LNCAP (cell line): Measurements from ENCODE around the gene DOCK9.

Experiments
- TF ChIP-seq, protein P1 (sequence below): fragments of 450-650 bp; IDR thresholded peaks from 2 replicates; pipeline ENCODE4 v1.5.1; 2017; ENCODE audit warnings: mild to moderate bottlenecking

The DOCK9 gene

DNA sequence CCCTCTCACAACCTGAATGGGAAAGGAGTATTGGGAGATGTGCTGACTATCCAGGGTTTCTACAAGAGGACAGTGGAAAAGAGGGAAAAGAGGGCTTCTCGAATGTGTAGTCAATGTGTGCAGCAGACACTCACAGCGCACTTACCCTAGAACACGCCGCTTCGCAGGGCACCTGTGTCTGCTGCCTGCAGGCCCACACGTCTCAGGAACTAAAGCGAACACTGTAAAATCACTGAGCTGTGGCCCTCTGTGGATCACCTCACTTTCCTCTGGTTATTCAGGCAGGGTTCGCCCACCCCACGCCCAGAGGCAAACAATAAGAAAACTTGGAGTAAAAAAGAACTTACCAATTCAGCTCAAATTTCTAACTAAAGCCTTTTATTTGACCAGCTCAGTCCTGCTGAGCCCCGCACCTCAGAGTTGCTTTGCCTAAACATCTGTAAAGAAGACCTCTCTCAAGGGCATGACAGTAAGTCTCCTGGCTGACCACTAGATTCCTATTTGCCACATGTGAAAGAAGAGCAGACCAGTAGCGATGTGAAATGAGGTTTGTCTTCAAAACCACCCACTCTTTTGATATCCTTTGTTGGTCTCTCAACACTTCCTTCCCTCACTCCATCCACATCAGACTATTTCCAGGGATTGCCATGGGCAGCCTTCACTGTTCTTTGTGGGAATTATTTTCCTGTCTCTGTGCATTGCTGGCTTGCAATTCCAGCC lies 19.3 kb upstream of the DOCK9 start:
- TF ChIP-seq, protein P1, sequence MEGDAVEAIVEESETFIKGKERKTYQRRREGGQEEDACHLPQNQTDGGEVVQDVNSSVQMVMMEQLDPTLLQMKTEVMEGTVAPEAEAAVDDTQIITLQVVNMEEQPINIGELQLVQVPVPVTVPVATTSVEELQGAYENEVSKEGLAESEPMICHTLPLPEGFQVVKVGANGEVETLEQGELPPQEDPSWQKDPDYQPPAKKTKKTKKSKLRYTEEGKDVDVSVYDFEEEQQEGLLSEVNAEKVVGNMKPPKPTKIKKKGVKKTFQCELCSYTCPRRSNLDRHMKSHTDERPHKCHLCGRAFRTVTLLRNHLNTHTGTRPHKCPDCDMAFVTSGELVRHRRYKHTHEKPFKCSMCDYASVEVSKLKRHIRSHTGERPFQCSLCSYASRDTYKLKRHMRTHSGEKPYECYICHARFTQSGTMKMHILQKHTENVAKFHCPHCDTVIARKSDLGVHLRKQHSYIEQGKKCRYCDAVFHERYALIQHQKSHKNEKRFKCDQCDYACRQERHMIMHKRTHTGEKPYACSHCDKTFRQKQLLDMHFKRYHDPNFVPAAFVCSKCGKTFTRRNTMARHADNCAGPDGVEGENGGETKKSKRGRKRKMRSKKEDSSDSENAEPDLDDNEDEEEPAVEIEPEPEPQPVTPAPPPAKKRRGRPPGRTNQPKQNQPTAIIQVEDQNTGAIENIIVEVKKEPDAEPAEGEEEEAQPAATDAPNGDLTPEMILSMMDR = no peak

DNA sequence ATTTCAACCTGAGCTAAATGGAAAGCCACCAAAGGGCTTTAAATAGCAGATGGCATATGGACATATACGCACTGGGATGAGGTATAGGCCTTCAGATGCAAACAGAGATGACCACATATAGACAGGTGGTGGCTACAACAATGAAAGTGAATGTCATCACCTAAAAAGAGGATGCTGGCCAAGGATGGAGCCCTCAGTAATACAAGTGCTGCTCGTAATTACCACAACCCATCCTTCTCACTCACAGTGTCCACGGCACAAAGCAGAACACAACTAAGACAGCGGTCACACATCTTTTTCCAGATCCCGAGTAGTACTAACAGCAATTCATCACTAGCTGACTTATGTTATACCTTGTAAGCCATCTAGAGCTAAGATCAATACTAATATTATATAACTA lies 18.2 kb upstream of the DOCK9 start:
- TF ChIP-seq, protein P1 = no peak

DNA sequence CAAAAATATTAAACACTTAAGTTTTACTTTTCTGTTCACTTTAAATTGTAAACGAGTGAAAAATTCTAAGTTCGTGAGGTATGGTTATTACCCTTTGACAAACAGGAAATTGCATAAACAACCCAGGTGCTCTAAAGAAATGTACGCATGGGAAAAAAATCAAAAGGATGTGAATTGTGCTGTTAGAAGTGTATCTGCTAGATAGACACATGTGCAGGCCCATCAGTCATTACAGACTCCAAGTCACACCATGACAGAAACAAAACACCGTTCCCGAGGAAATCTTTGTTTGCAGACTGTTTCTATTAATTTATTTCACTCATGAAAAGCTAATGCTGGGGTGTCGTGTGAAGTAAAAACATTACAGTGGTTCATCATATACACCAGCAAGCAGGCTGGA lies 17.0 kb upstream of the DOCK9 start:
- TF ChIP-seq, protein P1 = no peak

DNA sequence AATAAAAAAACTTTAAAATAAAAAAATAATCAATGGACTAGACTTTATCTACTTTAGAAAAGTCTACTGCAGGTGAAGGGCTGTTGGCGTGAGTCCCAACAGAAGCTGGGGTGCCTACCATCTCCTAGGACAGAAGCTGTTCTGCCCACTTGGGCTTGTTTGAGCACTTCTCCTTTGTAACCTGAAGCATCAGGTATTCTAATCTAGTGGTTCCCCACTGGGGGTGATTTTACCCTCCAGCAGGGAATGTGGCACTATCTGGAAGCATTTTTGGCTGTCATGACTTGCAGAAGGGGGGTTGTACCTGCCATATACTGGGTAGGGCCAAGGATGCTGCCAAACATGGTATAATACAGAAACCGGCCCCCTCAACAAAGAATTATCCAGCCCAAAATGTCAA lies 16.2 kb upstream of the DOCK9 start:
- TF ChIP-seq, protein P1 = no peak

DNA sequence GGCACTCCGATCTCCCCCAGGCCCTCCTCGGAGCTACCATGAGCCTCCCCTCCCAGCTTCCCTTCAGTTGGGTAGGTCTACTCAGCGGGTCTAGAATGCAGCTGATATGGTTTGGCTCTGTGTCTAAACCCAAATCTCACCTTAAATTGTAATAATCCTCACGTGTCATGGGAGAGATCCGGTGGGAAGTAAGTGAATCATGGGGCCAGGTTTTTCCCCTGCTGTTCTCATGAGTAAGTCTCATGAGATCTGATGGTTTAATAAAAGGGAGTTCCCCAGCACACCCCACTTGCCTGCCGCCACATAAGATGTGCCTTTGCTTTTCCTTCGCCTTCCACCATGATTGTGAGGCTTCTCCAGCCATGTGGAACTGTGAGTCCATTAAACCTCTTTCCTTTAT lies 14.5 kb upstream of the DOCK9 start:
- TF ChIP-seq, protein P1 = no peak

DNA sequence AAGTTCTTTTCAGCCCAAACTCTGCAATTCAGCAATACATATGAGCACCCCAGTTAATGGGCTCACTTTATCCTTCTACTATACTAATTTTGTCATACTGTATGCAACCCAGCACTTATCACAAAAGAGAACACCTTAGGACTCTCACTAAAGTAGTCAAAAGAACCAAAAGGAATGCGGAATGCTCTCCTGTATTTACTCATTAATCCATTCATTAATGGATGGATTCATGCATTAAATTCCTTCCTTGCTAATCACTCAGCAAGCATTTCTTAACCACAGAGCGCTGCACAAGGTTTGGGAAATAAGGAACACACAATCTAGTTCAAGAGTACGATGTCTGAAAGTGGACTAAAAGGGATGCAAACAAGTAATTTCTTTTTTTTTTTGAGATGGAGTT lies 12.8 kb upstream of the DOCK9 start:
- TF ChIP-seq, protein P1 = no peak

DNA sequence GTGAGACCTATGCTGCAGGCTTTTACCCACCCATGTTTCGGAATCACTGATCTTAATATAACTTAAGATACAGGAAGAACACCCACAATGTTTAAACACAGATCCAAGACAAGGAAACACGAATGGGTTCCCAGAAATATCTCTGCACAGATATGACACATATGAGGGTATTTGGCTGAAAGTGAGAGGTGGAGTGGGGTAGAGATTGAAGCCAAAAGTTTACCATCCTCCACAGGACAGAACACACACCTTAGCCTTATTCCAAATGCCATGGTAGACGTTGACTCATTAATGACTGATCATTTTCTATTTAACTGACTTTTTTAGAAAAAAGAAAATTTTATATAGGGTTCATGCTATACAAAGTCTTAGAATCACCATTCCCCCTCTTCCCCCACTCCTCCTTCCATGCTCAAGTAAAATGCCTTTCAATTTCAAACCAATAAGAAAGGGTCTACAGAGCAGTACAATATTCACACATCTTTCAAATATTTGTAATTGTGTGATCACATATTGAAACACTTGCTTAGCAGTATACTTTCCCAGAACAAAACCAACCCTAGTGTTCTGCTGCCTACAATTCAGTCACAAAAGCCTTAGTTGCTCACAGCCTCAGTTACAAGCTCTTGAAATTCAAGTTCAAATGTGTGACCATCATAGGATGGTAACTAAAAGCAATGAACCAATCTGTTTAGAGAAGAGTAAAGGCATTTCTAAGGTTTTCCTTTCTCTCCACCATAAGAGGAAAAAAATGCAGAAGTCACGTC lies 11.8 kb upstream of the DOCK9 start:
- TF ChIP-seq, protein P1 = no peak
